CD4-positive, alpha-beta T cell treated with Interferon alpha-2 for 1 hour (primary cell): ENCODE measurements around the gene TMEM114.

Experiments
- DNase-seq, 2 donors: peaks; one replicate each; pipeline ENCODE4 v3.0.0-alpha.2; 2020 to 2022

The TMEM114 gene

GRCh38 chr16:8611122-8611521, 20.8 kb upstream of the TMEM114 start:
- DNase-seq, result no peak

DNA sequence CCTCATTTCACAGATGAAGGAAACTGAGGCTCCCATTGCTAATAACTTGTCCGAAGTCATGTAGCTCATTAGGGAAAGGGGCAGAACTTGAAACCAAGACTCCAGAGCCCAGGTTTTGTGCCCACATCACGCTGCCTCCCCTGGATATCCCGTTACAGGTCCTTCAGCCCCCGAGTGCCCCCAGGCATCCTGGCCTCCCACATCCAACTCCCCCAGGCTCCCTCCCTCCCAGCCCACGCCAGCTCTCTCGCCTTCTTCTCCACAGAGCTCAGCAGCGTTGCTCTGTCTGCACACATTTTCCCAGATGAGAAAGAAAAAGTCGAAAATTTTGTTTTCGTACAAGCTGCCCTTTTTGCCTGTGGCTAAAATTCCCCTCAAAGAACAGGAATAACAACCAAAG, 16.9 kb upstream of the TMEM114 start:
- no peak for DNase-seq

GRCh38 chr16:8605554-8605953, 15.2 kb upstream of the TMEM114 start:
- no peak for DNase-seq

GRCh38 chr16:8600144-8600775, 9.9 kb upstream of the TMEM114 start:
- DNase-seq, result no peak

- no peak for DNase-seq
Observed at GRCh38 chr16:8596581-8596980, 6.3 kb upstream of the TMEM114 start.

DNA sequence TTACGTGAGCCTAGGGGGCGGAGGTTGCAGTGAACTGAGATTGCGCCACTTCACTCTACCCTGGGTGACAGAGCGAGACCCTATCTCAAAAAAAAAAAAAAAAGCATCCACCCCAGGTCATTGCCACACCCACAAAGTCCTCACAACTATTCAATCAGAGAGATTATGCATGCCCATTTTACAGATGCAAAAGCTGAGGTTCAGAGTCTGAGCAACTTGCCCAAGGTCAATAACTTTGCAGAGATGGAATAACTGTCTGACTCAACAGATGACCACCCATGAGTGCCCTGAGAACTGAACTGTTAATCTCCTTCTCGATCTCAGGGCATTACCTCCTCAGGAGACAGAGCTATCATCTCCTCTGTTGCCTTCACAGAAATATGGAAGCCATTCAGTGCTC, 5.5 kb upstream of the TMEM114 start:
- no peak for DNase-seq

GRCh38 chr16:8594149-8594666, 3.9 kb upstream of the TMEM114 start:
- DNase-seq, result no peak

DNA sequence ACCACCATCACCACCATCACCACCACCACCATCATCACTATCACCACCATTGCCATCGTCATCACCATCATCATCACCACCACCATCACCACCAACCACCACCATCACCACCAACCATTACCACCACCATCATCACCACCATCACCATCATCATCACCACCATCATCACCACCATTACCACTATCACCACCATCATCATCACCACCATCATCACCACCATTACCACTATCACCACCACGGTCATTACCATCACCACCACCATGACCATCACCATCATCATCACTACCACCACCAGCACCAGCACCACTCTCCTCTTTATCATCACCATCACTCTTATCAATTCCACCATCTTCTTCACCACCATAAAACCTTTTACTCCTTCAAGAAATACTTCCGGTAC, 1.1 kb upstream of the TMEM114 start:
- no peak for DNase-seq

DNA sequence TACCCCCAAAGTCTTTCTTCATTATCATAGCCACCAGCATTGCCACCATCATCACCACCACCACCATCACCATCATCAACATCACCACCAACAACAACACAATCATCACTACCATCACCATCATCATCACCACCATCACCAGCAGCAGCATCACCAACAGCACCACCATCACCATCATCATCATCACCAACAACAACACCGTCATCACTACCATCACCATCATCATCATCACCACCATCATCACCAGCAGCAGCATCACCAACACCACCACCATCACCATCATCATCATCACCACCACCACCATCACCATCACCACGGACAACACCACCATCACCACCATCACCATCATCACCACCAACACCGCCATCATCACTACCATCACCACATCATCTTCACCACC, 500 bp upstream of the TMEM114 start:
- no peak for DNase-seq

- no peak for DNase-seq
Observed at GRCh38 chr16:8589057-8589899, 1.0 kb downstream of the TMEM114 start.

- no peak for DNase-seq
Observed at GRCh38 chr16:8588682-8589056, 1.6 kb downstream of the TMEM114 start.

DNA sequence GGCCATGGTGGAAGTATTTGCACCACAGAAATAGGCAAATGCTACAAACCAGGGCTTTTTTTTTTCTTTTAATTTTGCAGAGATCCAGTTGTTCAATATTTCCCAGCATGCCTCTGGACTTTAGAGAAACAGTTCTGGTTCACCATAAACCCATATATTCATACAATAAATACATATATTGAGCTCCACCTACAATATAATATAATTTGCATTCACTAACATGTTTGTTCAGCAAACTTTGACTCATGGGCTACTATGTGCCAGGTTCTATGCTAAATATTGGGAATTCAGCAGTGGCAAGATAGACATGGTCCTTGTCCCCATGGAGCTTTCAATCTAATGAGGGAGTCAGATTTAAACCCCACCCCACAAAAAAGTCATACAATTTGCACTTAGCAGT, 3.2 kb downstream of the TMEM114 start:
- no peak for DNase-seq

DNA sequence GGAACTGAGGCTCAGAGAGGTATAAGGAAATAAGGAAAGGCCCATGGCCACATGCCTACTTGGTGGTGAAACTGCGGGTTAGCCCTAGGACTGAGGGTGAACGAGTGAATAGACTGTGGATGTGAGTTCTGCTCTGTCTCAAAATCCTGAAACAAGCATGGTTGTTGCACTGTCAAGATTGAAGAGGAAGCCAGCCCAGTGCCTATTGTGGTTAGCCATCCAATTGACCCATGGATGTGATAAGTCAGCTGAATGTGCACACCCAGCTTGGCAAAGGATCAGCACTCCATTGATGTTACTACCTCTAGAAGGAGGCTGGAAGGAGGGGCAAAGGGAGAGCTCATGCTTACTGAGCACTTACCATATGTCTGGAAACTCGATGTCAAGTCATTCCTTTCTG, 4.5 kb downstream of the TMEM114 start:
- no peak for DNase-seq

DNA sequence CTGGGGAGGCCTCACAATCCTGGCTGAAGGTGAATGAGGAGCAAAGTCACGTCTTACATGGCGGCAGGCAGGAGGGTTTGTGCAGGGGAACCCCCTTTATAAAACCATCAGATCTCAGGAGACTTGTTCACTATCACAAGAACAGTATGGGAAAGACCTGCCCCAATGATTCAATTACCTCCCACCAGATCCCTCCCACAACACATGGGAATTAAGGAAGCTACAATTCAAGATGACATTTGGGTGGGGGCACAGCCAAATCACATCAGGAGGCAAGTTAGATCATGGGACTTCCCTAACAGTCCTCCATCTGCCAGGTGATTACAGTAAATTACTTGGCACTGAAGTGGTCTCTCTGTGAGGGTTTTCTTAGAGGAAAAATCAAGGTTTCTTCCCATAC, 5.3 kb downstream of the TMEM114 start:
- no peak for DNase-seq

DNA sequence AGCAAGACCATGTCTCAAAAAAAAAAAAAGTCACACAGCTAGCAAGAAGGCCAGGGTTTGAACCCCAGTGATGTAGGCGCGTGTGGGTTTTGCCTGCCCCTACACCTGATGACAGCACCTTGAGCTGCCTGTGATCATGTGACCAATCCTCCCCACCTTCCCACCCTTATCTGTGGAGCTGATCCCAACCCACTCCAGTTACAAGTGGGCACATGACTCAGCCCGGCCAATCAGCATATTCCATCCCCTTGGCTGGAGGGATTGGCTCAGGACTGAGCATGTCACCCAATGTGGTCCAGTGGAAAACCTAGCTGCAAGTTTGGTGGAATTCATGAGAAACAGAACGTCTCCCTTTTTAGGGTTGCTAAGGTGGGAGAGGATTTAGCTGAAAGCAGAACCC, 6.6 kb downstream of the TMEM114 start:
- no peak for DNase-seq

DNA sequence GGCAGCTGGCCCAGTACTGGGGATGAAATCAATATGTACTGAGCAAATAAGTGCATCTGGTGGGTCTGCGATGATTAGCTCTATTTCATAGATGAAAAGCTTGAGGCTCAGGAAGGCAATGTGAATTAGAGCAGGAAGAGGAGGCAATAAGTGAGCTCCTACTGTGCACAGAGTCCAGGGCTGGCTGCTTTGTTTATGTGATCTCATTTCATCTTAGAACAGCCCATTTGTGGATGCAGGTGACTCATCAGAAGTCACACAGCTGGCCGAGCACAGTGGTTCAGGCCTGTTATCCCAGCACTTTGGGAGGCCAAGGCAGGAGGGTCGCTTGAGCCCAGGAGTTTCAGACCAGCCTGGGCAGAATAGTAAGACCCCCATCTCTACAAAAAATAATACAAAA, 7.1 kb downstream of the TMEM114 start:
- no peak for DNase-seq

DNA sequence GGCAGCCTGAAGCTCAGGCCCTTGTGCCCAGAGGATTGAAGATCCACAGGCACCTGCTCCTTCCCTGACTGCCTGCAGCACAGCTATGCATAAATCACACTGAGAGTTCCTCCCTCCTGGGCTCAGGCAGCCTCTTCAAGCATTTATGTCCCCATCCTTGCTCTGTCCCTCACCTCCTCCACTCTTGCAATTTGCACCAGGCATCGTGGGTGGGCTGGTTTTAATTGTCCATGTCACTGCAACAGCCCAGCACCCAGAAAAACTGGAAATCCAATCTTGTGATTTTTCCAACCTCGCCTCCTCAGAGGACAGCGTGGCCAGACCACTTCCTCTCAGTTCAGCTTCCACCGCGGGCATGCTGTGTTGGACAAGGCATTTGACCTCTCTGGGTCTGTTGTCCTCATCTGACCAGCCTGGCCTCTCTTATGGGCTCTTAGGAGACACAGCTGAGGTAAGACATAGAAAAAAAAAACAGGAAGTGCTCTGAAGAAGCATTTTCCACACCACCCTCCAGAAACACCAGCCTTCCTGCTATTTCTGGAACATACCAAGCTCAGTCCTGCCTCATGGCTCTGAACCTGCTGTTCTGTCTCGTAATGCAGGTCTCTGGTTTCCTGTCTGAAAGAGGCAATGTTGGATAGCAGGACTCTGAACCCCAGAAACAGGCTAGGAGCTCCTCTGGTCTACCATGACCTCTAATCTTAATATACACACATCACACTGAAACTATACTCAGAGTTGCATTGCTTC, 8.3 kb downstream of the TMEM114 start:
- DNase-seq, result no peak

- DNase-seq, result no peak
Observed at GRCh38 chr16:8579559-8579958, 10.8 kb downstream of the TMEM114 start.

DNA sequence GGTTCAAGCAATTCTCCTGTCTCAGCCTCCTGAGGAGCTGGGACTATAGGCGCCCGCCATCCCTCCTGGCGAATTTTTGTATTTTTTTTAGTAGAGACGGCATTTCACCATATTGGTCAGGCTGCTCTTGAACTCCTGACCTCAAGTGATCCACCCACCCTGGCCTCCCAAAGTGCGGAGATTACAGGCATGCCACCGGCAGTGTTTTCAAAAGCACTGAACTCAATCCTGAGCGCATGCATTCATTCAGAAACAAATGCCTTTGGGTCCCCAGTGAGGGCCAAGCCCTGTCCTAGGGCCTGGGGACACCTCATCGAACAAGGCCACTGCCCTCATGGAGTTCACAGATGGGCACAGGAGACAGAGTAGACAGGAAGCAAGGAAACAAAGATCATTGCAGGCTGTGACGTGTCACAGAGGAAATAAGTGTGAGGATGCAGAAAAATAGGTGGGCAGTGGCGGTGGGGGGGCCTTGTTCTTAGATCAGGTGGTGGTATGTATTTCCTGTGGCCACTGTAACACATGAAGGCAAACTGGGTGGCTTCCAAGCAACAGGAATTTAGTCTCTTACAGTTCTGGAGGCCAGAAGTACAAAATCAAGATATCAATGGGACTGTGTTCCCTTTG, 12.5 kb downstream of the TMEM114 start:
- DNase-seq, result no peak

DNA sequence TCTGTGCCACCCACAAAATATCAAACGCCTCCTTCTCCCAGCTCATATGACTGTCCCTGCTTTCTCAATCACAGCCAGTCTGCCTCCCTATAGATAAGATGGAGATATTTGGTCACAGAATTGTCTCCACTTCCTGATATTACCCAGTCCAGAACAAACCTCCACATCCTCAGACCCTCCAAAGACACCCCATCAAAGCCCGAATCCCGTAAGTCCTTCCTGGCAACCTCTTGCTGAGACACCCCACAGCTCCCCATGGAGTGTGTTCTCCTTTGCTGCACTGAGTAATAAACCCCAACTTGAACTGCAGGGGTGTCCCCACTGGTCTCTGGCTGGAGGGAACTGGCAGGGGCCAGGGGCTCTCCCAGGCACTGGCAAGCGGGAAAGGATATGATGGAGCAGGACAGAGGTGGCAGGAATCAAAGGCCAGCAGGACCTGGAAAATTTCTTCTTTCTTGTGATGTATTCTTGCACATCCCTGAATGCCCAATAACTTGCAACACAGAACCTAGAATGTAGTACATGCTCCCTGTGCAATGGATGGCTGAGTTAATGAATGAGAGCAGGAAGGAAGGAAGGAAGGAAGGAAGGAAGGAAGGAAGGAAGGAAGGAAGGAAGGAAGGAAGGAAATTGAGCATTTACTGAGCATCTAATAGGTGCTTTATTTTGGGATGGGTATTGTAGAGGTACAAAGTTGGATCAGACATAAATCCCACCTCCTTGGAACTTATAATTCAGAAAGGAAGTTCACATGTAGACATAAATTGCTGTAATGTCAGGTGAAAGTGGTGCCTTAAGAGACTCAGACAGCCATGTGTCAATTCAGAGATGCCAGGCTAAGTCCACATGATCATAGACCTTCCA, 13.9 kb downstream of the TMEM114 start:
- DNase-seq, result no peak

DNA sequence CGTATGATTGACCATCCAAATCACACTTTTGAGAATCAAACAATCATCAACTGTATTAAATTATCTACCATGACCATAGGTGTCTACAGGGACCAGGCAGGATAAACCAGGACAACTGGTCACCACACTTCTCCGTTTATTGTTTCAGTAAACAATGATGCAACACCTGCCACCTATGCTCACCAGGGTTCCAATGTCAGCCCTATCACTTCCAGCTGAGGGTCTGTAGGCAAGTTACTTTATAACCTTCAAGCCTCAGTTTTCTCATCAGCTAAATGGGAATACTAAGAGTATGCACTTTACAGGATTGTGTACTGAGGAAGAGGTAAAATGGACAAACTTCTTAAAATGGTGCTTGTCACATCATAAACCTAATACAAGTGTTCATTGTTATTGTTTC, 14.9 kb downstream of the TMEM114 start:
- no peak for DNase-seq
